DMS53 treated with DMSO at 0.1 percent for 48 hours (cell line): ENCODE results near the gene PLGRKT.
"Not testable (repeated sequence)": the region's sequence is repeated elsewhere in the genome, so short reads cannot be mapped to it uniquely, and the experiment has no call there.

Experiments used
- DNase-seq: peaks from one replicate; lab custom pipeline; 2025; ENCODE audit not compliant: unreplicated experiment; lab: John Stamatoyannopoulos, UW

PLGRKT gene, protein sequence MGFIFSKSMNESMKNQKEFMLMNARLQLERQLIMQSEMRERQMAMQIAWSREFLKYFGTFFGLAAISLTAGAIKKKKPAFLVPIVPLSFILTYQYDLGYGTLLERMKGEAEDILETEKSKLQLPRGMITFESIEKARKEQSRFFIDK

DNA sequence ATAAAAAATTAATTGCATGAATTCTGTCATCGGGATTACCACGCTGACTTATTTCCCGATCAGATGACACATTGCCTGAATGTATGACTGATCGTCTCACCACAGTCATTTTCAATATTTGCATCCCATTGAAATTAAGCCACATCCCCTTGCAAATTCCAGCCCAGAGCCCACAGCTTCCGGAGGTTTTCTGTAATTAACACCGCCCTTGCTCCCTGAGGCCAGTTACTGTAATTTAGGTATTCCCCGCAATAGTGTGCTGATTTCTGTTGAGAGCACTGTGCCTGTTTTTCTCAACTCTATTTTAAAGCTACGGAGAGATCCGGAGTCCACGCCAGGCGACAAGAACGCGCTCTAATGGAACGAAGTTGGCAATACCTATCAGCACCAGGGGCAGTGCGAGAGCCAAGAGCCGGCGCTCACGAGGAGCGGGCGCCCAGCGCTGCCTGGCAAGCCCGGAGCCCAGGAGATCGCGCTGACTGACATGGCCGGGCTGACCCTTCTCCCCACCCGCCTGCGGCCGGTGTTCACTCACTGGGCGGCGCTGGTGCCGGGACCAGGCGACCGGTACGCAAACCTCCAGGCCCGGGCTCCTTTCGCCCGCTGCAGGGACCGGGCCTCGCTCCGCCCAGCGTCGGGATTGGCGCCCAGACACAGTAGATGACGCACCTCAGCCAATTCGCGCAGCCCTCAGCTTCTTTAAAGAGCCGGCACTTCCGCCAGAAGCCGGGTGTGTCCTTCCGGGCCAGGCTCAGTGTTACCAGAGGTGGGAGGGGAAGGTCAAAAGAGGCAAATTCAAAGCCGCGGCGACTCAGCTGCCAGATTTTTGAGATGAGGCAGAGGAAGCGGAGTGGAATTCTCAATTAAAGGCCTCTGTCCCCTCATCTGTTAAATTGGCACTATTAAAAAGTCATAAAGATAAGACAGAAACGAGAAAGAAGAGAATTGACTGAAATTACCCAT is at the start of gene PLGRKT:
PLGRKT (minus strand) TSS at position 672 of the 963 bp plus-strand sequence. CDS start 5,948 bp downstream, outside the sequence.
- DNase-seq = peak; percentile 92

DNA sequence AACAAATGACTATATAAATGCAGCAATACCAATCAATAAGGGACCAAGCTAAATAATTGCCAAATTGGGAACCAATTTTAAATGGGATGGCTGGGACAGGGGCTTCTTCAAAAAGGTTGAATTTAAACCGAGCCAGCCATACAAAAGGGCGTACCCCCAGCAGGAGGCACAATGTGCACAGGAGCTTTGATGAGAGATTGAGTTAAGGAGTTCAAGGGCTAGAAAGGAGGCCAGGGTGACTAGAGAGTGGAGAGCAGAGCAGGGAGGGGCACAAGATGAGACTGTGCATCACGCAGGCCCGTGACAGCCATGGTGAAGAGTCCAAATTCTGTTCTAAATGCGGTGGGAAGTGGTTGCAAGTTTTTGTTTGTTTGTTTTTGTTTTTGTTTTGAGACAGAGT is 49.3 kb upstream of the PLGRKT start:
- no peak for DNase-seq

DNA sequence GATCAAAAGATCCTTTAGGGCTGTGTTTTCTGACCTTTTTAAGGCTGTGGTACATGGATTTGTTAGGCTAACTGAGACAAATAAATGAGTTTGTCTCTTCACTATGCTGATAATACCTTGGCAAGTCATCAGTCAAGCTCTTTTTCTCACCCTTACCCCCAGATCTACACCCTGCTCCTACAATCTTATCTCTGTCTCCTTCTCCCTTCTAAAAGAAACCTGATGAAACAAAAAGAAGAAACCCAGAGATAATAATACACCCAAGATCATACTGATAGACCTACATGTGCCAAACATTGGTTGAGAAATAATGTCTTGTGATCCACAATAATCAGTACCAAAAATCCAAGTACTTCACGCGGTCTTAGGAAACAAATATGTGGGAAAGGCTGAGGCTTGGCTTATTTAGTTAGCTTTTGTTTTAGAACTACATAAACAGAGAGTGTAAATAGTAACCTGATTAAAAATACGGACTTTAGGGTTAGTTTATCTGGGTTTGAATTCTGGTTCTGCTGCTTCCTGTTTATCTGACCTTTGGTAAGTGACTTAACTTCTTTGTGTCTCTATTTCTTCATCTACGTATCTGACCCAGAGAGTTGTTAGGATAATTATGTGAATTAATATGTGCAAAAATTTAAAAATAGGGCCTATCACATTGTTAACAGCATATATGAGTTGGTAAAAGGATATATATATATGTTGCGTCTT is 47.8 kb upstream of the PLGRKT start:
- DNase-seq = no peak

DNA sequence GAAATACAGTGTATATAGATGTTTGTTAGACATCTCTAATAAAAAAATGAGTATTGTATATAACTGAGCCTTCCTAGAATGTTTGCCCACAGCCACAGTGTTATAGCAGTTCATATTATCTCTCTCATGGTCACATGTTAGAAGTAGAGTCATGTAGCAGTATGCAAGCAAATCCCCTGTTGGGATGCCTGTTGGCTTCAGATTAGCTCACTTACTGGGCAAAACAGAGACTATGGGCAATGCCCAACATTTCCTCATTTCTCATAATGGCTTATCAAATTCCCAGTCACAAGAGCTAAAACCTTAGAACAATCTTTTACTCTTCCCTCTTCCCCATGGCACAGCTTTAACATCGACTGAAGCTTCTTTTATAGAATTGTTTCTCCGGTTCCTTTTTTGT is 45.6 kb upstream of the PLGRKT start:
- no peak for DNase-seq

DNA sequence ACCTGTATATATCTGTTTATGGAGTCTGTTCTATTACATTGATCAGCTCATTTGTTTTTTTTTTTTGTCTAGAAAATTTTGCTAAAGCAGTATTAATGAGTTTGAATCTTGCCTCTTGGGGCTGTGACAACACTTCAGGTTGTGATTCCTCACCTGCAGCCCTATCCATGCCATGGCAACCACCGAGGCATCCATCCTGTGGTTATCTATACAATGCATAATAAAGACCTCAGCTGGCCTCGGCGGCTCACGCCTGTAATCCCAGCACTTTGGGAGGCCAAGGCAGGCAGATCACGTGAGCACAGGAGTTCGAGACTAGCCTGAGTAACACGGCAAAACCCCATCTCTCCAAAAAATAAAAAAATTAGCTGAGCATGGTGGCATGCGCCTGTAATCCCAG is 44.5 kb upstream of the PLGRKT start:
- no peak for DNase-seq

DNA sequence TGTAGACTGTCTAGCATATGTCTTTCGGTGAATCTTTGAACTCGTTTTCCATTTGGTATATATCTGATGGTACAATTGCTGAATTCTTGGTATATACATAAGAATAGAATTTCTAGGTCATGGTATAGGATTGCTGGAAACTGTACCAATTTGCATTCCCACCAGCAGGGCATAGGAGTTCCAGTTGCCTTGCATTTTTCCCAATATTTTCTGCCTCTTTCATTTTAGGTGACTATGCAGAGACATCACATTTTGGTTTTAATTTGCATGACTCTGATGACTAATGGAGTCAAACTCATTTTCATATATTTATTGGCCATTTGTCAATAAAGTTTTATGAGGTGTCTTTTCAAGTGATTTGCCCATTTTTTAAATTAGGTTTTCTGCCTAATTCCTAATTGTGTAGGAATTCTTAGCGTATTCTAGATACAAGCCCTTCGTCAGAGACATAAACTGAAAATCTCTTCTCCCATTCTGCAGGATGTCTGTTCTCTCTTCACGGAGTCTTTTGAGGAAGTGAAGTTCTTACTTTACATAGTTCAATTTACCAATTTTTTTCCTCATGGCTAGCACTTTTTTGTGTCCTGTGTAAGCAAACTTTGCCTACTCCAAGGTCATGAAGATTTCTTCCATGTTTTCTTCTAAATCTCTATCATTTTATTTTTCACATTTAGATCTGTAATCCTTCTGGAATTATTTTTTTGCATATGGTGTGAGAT is 43.8 kb upstream of the PLGRKT start:
- DNase-seq = no peak

DNA sequence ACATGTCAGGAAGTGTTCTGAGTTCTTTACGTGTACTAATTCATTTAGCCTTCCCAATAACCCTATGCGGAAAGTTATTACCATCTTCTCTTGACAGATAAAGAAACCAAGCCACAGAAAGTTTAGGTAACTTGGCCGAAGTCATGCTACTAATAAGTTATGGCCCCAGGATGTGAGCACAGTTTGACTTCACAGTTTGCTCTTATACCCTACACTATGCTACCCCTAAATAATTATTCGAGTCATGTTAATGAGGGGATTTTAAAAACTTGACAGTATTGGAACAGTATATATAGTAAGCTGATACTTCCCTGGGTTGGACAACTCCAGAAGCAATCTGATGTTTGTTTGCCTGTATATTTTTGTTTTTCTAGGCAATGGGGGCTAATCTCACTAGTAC is 43.2 kb upstream of the PLGRKT start:
- no peak for DNase-seq

DNA sequence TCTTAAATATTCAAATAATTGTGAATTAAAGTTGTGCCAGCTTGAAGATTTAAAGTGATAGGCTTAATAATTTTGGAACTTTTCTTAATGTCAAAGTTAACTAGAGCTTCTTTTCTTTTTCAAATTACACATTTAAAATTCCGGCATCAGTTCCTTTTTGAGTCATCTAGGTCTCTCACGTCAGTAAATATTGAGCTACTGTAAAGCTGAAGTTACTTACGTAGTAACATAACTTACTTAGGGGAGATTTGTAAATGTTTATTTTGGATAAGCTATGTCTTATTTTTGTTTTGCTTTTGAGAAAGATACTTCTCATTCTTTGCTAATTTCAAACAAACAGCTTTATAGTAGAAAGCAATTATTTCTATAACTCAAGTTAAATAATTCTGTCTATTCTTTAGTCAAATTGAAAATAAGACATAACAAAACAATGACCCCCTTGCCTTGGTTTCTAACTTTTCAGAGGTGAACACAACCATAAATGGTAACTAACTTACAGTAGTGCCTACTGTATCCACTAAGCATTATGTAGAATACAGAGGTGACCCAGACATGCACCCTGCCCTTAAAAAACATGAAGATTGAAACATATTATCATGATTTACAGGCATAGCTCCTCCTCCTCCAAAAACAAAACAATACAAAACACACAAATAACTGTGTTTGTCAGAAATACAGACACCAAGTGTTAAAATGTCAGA is 42.4 kb upstream of the PLGRKT start:
- no peak for DNase-seq

DNA sequence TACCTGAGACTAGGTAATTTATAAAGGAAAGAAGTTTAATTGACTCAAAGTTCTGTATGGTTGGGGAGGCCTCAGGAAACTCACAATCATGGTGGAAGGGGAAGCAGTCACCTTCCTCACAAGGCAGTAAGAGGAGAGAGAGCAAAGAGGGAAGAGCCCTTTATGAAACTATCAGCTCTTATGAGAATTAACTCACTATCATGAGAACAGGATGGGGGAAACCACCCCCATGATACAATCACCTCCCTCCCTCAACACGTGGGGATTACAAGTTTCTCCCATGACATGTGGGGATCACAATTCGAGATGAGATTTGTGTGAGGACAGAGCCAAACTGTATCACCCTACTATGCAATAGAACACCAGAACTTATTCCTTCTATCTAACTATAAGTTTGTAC is 40.5 kb upstream of the PLGRKT start:
- DNase-seq = no peak

DNA sequence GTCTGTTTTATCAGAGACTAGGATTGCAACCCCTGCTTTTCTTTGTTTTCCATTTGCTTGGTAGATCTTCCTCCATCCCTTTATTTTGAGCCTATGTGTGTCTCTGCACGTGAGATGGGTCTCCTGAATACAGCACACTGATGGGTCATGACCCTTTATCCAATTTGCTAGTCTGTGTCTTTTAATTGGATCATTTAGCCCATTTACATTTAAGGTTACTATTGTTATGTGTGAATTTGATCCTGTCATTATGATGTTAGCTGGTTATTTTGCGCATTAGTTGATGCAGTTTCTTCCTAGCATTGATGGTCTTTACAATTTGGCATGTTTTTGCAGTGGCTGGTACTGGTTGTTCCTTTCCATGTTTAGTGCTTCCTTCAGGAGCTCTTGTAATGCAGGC is 37.9 kb upstream of the PLGRKT start:
- DNase-seq = not testable (repeated sequence)

DNA sequence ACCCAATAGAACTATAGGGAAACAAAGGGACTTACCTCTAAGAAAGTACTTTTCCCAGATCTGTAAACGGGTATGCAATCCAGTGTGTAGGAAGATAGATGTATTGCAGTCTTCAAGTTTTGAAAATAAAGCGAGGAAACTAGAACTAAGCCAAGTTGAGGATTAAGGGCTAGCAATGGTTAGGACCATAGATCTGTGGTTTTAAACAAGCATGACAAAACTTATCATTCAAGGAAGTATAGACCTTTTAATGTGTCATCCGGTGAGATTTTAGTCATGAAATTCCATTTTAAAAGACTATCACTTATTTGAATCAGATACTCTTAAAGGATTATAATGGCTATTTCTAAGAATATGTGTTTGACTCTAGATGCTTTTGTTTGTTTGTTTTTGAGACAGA is 33.1 kb upstream of the PLGRKT start:
- DNase-seq = no peak

DNA sequence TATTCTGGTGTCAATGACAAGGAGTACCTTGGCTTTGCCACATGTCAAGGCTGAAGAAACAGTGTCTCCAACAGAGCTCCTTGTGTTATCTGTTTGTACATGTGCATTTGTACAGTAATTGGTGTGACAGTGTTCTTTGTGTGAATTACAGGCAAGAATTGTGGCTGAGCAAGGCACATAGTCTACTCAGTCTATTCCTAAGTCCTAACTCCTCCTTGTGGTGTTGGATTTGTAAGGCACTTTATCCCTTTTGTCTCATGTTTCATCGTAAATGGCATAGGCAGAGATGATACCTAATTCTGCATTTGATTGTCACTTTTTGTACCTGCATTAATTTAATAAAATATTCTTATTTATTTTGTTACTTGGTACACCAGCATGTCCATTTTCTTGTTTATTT is 32.4 kb upstream of the PLGRKT start:
- no peak for DNase-seq

DNA sequence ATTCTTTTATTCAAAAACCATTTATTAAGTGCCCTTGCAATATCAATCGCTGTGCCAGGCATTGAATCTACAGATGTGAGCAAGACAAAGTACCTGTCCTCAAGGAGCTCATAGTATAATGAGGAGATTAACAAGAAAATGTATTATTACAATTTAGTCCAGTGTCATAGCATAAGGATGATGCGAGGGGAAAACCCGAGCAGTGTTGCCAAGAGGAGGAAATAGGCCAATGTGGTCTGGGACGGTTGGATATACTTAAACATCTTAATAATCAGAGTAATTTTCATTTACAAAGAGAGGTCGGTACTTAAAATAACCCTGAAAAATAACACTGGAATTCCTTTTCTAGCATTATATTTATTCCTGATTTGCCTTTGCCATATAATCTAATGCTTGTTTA is 31.1 kb upstream of the PLGRKT start:
- DNase-seq = no peak

DNA sequence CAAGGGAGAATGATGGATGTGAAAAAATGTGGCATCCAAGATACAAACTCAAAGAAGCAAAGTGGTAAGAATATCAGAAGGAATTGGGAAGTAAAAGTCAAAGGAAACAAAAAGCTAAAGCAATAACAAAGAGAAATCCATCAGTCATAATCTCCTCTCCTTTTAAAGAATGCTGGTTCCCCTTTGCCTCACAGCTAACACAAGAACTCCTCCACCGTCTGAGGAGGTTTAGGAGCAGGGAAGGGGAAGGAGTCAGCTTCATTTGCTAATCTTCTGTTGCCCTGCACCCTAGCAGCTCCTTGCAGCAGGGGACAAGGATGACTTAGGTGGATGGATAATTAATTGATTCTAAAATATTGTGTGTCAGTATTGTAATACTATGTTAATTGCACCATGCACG is 29.0 kb upstream of the PLGRKT start:
- DNase-seq = no peak

DNA sequence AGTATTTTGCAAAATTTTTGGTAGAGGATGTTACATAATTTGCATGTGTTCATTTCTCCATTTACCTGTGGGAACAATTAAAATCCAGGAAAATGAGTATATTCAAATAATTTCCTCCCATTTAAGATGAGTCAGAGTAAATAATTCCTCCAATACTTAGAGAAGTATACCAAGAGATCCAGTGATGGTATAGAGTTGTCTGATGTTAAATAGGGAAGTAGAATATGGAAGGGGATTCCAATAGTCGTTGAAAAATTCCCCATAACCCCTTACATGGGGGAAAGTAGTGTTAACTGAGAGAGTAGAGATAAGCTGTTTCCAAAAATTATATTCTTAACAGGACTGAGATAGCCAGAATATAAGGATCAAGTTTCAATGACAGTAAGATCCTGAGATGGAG is 28.3 kb upstream of the PLGRKT start:
- no peak for DNase-seq

DNA sequence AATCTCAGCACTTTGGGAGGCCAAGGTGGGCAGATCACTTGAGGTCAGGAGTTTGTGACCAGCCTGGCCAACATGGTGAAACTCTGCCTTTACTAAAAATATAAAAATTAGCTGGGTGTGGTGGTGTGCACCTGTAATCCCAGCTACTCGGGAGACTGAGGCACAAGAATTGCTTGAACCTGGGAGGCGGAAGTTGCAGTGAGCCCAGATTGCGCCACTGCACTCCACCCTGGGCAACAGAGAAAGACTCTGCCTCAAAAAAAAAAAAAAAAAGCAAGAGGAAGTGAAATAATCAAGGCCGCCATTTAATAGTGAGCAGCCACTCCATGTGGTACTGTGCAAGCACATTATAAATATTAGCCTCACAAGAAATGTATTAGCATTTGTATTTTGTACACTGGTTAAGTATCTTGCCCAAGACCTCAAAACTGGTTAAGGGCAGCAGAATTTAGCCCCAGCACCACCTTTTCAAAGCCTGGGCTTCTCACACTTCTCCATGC is 27.2 kb upstream of the PLGRKT start:
- DNase-seq = not testable (repeated sequence)

DNA sequence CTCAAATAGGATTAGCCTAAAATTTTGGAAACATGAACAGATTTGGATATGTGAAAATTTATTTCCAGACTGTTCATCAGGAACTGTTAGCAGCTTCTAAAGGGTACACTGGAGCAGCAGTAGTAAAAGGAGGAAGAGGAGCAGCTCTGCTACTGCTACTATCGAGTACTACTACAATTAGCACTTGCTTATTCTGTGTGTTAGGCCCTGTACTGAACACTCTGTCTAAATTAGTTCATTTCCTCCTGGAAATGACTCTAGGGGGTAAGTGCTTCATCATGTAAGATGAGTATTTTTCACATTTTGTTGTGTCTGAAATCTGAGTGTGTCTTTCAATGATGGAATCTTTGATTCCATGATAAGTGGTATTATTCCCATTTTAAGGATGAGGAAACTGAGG is 22.4 kb upstream of the PLGRKT start:
- no peak for DNase-seq

DNA sequence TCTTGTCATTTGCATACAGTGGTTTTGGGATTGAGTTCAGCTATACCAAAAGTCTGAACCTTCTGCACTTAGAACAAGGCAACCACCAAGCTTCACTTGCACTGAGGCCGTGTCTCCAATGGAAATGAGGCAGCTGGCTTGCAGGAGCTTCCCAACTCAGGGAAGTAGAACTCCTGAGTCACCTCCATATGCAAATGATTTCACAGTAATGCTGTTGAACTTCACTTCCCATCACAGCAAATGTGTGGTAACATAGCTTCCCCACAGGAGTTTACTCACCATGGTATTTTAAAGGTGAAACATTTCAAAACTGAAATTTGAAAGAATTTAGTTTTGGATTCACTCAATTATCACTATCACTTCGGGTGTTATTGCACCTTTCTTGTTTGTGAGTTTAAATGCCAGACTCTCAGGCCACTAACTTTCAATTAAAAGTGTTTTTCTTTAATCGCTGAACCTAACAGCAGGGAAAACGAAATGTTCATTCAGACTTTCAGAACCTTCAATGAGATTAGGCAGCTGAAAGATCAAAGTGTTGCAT is 21.6 kb upstream of the PLGRKT start:
- no peak for DNase-seq

DNA sequence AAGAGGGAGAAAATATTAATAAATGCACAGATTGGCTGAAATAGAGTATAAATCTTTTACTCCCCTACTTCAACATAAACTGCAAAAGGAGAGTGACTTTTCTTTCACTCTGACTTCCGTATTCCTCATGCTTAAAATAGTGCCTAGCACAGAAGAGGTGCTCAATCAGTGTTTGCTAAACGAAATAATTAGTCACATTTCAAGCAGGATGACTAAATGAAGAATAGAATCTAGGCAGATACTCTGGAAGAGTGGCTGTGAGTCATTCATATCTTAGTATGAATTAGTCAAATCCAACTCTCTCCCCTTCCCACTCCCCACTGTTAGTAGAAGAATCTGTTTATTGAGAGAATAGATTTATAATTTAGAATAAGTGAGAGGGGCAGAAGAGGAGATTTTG is 17.5 kb upstream of the PLGRKT start:
- peak; percentile 9 for DNase-seq

DNA sequence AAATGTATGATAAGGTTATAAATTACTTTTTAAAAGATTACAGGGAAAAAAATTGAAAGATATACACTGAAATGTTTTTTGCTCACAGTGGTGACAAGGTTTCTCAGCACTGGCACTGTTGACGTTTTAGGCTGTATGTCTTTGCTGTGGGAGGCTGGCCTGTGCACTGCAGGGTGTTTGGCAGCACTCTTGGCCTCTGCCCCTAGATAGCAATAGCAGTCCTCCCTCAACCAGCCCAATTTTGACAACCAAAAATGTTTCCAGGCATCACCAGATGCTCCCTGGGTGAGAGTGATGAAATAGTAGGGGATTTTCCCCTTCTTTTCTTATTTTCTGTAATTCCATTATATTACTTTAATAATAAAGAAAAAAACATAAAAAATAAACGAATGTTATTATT is 15.9 kb upstream of the PLGRKT start:
- no peak for DNase-seq
